Measurements from ENCODE around the gene NSMCE1. TPM values are rescaled to one million over a fixed set of nuclear protein-coding genes. Genes with fewer than 3 reads are reported as not detected.

NSMCE1 gene
- total RNA-seq, 1 donor = 97.7 TPM

DNA sequence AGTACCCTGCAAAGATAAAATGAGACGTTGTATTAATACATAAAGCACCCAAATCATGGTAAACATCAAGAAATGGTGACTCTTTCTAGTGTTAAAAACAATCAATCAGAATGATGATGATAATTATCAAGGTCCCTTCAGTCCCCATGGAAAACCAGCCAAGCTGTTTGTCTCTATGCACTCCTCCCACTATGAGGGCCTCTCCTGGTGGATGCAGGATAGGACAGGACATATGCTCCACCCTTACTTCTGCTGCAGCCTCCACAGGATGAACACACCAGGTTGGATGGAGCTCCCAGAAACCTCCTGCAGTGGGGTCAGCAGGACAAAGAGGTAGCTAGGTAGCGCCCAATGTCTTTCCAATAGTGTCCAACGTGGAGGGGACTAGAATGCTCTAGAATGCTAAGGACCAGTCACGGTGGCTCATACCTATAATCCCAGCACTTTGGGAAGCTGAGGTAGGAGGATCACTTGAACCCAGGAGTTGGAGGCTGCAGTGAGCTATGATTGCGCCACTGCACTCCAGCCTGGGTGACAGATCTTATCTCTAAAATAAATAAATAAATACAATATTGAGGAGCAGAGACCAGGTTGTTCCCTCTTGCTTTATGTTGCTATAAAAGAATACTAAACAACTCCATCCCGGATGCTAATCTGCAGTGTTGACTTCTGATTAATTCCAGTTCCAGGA lies 75.1 kb downstream of the NSMCE1 start:
- peak; percentile 26 for TF ChIP-seq CTCF (IDR thresholded peaks at IDR 0.05; ENCODE audit: insufficient read depth, low read length)
- no peak overlapping the region for H3K4me3 ChIP-seq (ENCODE audit: low read depth, low read length)
- DNase-seq (ENCODE audit: low read depth) = no peak

DNA sequence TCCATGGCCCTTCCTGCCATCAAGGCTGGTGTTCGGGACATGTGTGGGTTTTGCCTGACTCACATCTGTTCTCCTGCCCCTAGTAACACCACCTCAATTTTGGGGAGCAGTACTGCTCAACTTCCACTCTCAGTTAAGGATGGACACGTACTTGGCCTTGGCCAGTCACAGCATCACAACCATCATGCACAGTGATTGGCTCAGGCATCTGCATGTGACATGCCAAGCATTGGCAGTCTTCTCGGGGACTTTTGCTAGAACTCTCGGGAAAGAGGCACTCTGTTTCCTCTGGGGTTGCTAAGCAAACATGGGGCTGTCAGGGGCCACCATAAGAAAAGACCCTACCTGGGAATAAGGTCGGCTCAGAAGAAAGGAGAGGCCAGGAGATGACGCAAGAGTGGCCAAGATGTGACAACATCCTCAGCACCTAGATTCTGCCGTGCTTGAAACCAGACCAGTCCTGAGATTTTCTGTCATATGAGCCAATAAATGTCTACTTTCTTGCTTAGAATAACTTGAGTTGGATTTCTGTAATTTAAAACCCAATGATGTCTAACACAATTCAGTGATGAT lies 77.1 kb downstream of the NSMCE1 start:
- no peak for DNase-seq (ENCODE audit: low read depth)
- no peak overlapping the region for H3K4me3 ChIP-seq (ENCODE audit: low read depth, low read length)
- no peak for TF ChIP-seq CTCF (IDR thresholded peaks at IDR 0.05; ENCODE audit: insufficient read depth, low read length)

DNA sequence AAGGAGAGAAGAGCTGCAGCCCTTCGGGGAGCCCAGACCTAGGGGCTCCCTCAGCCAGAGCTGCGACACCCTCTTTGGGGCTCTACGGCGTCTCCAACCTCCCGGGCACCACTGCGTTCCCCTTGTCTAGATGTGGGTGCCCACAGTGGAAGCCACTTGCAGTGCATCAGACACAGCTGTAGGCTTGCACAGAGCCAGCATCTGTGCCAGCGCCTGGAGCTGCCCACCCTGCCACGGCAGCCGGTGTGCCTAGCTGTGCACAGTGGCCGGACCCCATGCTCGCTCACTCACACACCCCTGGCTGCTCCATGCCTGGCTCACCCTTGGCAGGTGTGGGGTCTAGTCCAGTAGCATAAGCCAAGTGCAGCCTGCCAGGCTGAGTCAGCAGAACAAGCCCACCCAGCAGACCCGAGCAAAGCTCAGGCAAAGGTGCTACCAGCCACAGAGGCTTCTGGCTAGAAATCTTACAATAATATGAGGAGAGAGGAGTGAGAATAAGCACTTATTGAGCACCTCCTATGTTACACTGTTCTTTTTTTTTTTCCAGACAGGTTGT lies 78.2 kb downstream of the NSMCE1 start:
- DNase-seq (ENCODE audit: low read depth) = no peak
- H3K4me3 ChIP-seq (ENCODE audit: low read depth, low read length) = no peak overlapping the region
- TF ChIP-seq CTCF (IDR thresholded peaks at IDR 0.05; ENCODE audit: insufficient read depth, low read length) = no peak

GRCh38 chr16:27189335-27189972 lies 79.1 kb downstream of the NSMCE1 start:
- no peak overlapping the region for H3K4me3 ChIP-seq (ENCODE audit: low read depth, low read length)
- DNase-seq (ENCODE audit: low read depth) = no peak
- no peak for TF ChIP-seq CTCF (IDR thresholded peaks at IDR 0.05; ENCODE audit: insufficient read depth, low read length)

DNA sequence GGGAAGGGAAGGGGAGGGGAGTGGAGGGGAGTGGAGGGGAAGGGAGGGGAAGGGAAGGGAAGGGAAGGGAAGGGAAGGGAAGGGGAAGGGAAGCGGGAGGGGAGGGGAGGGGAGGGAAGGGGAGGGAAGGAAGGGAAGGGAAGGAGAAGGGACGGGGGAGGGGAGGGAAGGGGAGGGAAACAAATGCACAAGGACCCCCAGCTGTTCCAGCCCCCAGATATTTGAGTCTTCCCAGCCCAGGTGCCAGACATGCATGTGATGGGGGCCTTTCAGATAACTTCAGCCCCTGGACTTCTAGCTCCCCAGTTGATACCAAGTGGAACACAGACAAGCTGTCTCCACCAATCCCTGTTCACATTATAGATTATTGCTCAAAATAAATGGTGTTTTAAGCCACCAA lies 79.9 kb downstream of the NSMCE1 start:
- no peak for TF ChIP-seq CTCF (IDR thresholded peaks at IDR 0.05; ENCODE audit: insufficient read depth, low read length)
- no peak for DNase-seq (ENCODE audit: low read depth)

DNA sequence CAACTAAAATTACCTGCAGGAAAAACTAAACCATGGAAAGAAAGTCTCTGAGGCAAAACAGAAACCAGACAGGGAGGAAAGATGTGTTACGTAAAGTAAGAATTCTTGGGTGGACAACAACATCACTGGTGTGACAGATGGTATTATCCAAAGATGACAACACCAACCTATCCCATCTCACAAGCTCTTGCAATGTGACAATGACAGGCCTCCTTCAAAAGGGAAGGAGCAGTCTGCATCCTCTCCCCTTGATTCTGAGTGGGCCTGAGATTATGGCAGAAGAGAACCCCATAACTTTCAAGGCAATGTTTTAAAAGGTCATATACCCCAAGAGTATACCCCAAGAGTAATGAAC lies 82.8 kb downstream of the NSMCE1 start:
- no peak for TF ChIP-seq CTCF (IDR thresholded peaks at IDR 0.05; ENCODE audit: insufficient read depth, low read length)
- DNase-seq (ENCODE audit: low read depth) = no peak
- H3K4me3 ChIP-seq (ENCODE audit: low read depth, low read length) = no peak overlapping the region

More for the DNA sequence above, 79.9 kb downstream of the NSMCE1 start:
- no peak overlapping the region for H3K4me3 ChIP-seq (ENCODE audit: low read depth, low read length)

Measured in fibroblast of the aortic adventitia (primary cell).